Activated CD4-positive, alpha-beta T cell treated with anti-CD3 and anti-CD28 coated beads for 36 hours (primary cell): ENCODE data around the gene SCD. TPM values are rescaled to one million over a fixed set of nuclear protein-coding genes. Genes with fewer than 3 reads are reported as not detected.

Source experiments
- ATAC-seq: fragments of 200-7000 bp; cut with Tn5 transposase; one replicate; pipeline ENCODE4 v1.10.0; 2021; ENCODE audit warnings: mild to moderate bottlenecking, moderate library complexity
- CTCF ChIA-PET: fragments of 350-600 bp; sonication (Branson Sonifier 250); formaldehyde crosslinking; loops from one replicate; lab custom pipeline; 2021; ENCODE audit warnings: antibody characterized with exemption; lab: Charles Lee
- POLR2A ChIA-PET: fragments of 350-600 bp; sonication (Branson Sonifier 250); formaldehyde crosslinking; loops from one replicate; lab custom pipeline; 2021; ENCODE audit warnings: antibody characterized with exemption, inconsistent platforms; lab: Charles Lee
- DNase-seq: peaks from one replicate; pipeline ENCODE4 v3.0.0-alpha.2; 2020
- H3K27ac Mint-ChIP-seq: one replicate; pipeline ENCODE4 v1.8.0; 2021; ENCODE audit warnings: mixed read lengths
- H3K27me3 Mint-ChIP-seq: one replicate; pipeline ENCODE4 v1.8.0; 2021; ENCODE audit warnings: mixed read lengths
- H3K36me3 Mint-ChIP-seq: one replicate; pipeline ENCODE4 v1.8.0; 2021; ENCODE audit warnings: low read depth, mixed read lengths
- H3K4me1 Mint-ChIP-seq: one replicate; pipeline ENCODE4 v1.8.0; 2021; ENCODE audit warnings: mixed read lengths
- H3K4me3 Mint-ChIP-seq: one replicate; pipeline ENCODE4 v1.8.0; 2021; ENCODE audit warnings: mild to moderate bottlenecking, moderate library complexity, mixed read lengths
- H3K9me3 Mint-ChIP-seq: one replicate; pipeline ENCODE4 v1.8.0; 2021; ENCODE audit warnings: low read depth, mixed read lengths
- intact Hi-C, 2 experiments: fragments of 100-400 bp; cut with DNase I in 1 of 2; cut with micrococcal nuclease in 1 of 2; formaldehyde crosslinking; loops; one replicate each; pipeline versions ENCODE4 v1.14.2 to v1.15.1; 2022 to 2024; cut with DNase I, micrococcal nuclease
- total RNA-seq, 2 experiments: library from RNA; stranded (reverse); gene quantifications; one replicate each; pipeline ENCODE4 v1.2.3, GENCODE V29; 2021

SCD gene
- total RNA-seq, 2 experiments from 2014 or later, result 203 to 206 TPM

DNA sequence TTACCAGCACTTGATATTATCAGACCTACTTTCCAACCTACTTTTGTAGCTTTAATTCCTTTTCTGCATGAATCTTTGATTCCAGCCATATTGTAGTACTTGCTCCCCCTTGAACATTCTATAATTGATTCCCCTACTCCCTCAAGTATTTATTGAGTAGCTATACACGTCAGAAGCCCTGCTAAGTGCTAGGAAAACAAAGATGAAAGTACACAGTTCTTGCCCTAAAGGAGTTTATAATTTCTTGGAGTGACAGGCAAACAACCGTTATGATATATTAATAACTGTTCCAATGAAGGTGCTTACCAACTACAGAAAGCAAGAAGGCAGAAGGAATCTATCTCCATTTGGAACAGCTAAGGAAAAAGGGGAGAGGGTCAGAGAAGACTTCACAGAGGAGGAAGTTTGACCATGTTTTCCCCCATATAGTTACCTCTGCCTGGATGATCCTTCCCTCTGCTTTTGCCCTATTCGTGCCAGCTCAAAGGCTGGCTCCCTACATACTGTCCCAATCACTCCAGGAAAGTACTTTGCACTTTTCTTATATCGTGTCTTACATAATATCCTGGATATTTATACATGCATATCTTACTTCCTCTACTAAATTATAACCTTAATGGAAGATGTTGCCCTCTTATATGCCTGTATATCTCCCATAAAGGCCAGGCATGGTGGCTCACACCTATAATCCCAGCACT is 54.7 kb downstream of the SCD start:
- POLR2A ChIA-PET, result no interaction called here

DNA sequence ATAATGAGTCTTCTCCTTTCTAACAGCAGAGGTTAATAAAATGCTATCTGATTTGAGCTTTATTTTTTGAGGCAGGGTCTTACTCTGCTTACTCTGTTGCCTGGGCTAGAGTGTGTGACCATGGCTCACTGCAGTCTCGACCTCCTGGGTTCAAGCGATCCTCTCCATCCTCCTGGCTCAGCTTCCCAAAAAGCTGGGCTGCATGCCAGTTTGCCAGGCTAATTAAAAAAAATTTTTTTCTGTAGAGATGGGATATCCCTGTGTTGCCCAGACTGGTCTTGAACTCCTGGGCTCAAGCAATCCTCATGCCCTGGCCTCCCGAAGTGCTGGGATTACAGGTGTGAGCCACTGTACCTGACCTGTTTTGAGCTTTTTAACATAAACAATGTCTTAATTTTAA is 56.7 kb downstream of the SCD start:
- H3K4me3 Mint-ChIP-seq, result no peak overlapping the region
- H3K27me3 Mint-ChIP-seq, result no peaks in the 10 kb centered on the region
- CTCF ChIA-PET, result interaction anchor here (0.6 to 1.3 kb wide), 2 partner anchors 94 to 115 kb away, joined by 4 read pairs; no protein-coding TSS in a partner anchor
- ATAC-seq, result no peak
- intact Hi-C loops, result no loop called here
- H3K9me3 Mint-ChIP-seq, result no peaks in the 10 kb centered on the region
- POLR2A ChIA-PET, result no interaction called here
- H3K4me1 Mint-ChIP-seq, result no peaks in the 10 kb centered on the region
- DNase-seq, result no peak
- no peak overlapping the region for H3K27ac Mint-ChIP-seq
- H3K36me3 Mint-ChIP-seq, result no peaks in the 10 kb centered on the region

More for the DNA sequence above, 54.7 kb downstream of the SCD start:
- DNase-seq, result no peak
- no peaks in the 10 kb centered on the region for H3K36me3 Mint-ChIP-seq
- intact Hi-C loops, result no loop called here
- H3K27me3 Mint-ChIP-seq, result no peaks in the 10 kb centered on the region
- CTCF ChIA-PET, result interaction anchor here (0.6 to 1.1 kb wide), 2 partner anchors 10 to 262 kb away, joined by 3 read pairs; no protein-coding TSS in a partner anchor
- ATAC-seq, result no peak
- H3K27ac Mint-ChIP-seq, result no peak overlapping the region
- H3K9me3 Mint-ChIP-seq, result no peaks in the 10 kb centered on the region
- no peaks in the 10 kb centered on the region for H3K4me1 Mint-ChIP-seq
- no peak overlapping the region for H3K4me3 Mint-ChIP-seq

DNA sequence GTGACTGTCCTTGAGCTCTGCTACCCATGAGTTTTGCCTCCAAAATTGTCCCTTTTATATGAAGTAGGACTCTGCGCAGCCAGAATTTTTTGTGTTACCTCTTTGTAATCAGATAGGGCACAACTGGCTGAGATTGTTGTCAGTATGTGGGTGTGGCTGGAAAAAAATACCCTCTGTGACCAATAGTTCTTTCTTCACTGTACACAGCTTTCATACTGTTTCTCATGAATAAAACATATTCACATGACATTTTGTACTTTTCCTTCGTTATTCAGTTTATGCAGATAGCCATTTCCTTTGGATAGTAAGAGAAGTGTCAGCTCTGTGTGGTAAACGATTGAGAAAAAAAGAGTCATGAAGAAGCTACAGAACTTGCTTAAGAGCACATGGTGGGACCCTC is 66.1 kb downstream of the SCD start:
- Mint-ChIP-seq H3K4me3 (no peak overlapping the region), H3K4me1 (no peaks in the 10 kb centered on the region), H3K9me3 (peaks cover 2% of the 10 kb centered on the region), H3K27me3 (peaks cover 2% of the 10 kb centered on the region), H3K27ac (no peak overlapping the region), H3K36me3 (no peaks in the 10 kb centered on the region)
- ChIA-PET CTCF (interaction anchor here (1.1 kb wide), 1 partner anchor 98 kb away, joined by 3 read pairs; no protein-coding TSS in a partner anchor), POLR2A (no interaction called here)
- intact Hi-C loops, result no loop called here
- ATAC-seq (no peak), DNase-seq (no peak)

Other genes with a start within 250 kb of the SCD start
- 10 to 100 TPM; 15.2 to 18.7 TPM for gene ERLIN1, start 161.2 kb upstream of the SCD start, total RNA-seq
- 10 to 100 TPM; 20.2 to 23.5 TPM for gene CHUK, start 117.6 kb upstream of the SCD start, total RNA-seq
- gene CWF19L1, start 79.6 kb upstream of the SCD start, total RNA-seq, result 10 to 100 TPM; 43.4 to 47.5 TPM
- gene BLOC1S2, start 60.6 kb upstream of the SCD start, total RNA-seq, result 10 to 100 TPM; 45.0 to 45.7 TPM
- not detected for gene PKD2L1, start 17.0 kb upstream of the SCD start, total RNA-seq
- gene WNT8B, start 115.8 kb downstream of the SCD start, total RNA-seq, result under 1 TPM; 0.40 to 0.43 TPM
- 10 to 100 TPM; 36.0 to 36.7 TPM for gene SEC31B, start 172.6 kb downstream of the SCD start, total RNA-seq
- 100 to 1,000 TPM; 291 to 375 TPM for gene NDUFB8, start 182.6 kb downstream of the SCD start, total RNA-seq
- gene HIF1AN, start 188.7 kb downstream of the SCD start, total RNA-seq, result 10 to 100 TPM; 45.9 to 50.8 TPM